DMS153 (cell line): ENCODE results near the gene GRAMD1B.
A peak's percentile ranks its signal among the peaks of the same experiment; 100 is the strongest.
"Not testable (repeated sequence)": the region's sequence is repeated elsewhere in the genome, so short reads cannot be mapped to it uniquely, and the experiment has no call there.

ENCODE experiments used
- DNase-seq: peaks from one replicate; lab custom pipeline; 2025; lab: John Stamatoyannopoulos, UW

GRAMD1B gene

DNA sequence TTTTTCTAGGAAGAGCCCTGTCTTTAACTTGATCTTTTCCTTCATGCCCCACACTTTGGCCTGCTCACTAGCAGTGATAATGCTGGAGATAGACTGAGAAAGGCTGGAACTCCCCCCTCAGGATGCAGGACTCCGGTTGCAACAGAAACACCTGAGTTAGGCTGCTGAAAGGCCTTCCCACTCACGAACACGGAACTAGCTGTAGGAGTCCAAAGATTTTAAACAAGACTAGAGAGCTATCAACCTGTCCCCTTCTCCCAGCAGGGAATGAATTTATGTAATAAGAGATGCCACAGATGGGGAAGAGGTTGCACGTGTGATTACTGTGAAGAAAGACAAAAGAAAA, 211.4 kb downstream of the GRAMD1B start:
- no peak for DNase-seq

- no peak for DNase-seq
These were observed 212.4 kb downstream of the GRAMD1B start for GRCh38 chr11:123642435-123642834.

DNA sequence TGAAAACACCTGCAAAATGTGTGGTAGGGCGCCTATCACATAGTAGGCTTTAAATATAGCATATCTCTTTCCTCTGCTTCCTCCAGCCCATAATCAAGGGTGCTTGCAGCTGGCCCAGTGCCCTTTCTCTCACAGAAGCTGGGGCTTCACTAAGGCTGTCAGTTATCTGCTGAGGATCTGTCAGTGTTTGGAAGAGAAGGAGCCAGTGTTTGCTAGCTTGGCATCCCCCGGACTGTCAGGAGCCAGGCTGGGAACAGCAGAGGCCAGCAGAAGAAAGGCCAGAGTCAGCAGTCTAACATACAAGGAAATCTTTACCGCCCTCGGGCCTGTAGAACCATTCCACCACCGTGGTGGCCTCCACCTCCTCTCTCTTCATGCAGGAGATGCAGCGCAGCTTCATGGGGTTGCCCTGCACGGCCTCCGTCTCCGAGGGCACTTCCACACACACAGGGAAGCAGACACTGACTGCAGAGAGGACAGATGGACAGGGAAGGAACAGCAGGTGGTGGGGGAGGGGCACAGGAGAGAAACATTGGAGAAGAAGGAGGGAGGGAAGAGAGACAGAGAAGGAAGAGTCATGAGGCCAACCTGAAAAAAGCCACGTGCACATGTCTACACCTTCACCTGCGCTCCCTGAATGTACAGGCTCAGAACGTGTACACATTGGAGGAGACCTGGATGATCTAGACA, 215.4 kb downstream of the GRAMD1B start:
- DNase-seq, result no peak

DNA sequence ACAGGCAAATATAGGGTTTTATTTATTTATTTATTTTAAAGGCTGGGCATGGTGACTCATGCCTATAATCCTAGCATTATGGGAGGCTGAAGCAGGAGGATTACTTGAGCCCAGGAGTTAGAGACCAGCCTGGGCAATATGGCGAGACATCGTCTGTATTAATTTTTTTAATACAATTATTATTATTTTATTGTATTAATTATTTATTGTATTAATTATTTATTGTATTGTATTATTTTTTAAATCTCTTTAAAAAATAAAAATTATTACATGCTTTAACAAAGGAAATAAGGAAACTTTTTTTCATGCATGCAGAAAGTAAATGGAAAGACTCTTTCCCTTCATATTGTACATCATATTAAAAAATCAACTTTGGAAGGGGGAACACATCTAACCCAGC, 220.8 kb downstream of the GRAMD1B start:
- no peak for DNase-seq

DNA sequence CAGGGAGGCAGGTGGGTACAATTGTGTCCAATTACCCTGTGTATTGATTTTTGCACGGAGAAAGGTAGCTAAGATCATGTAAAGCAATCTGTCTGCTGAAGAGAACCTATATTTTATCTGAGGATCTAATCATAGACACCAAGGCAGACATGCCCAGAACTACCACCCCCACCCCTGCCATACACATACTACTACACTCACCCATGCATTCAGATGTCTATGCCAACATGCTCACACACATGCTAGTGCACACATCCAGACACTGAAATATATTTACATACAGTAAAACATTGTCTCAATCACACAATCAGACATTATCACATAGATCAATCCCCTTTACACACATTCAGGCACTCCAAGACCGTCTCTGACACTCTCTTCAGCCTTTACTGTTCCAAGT, 222.5 kb downstream of the GRAMD1B start:
- no peak for DNase-seq

DNA sequence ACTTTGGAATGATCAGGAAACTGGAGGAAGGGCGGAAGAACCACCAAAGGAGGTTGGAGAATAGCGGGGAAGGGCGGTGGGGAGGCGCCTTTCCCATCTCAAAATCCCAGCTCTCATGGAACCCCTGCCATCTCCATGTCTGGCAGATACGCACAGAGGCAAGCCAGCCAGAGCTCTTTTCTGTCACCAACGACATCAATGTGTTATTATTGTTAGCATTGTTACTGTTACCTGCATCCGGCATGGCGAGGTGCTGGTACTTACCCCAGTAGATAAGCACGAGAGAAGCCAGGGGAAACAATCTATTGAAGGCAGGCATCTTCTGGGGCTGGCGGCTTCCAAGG, 223.4 kb downstream of the GRAMD1B start:
- no peak for DNase-seq

- DNase-seq, result no peak
These were observed 223.9 kb downstream of the GRAMD1B start for GRCh38 chr11:123653827-123654565.

DNA sequence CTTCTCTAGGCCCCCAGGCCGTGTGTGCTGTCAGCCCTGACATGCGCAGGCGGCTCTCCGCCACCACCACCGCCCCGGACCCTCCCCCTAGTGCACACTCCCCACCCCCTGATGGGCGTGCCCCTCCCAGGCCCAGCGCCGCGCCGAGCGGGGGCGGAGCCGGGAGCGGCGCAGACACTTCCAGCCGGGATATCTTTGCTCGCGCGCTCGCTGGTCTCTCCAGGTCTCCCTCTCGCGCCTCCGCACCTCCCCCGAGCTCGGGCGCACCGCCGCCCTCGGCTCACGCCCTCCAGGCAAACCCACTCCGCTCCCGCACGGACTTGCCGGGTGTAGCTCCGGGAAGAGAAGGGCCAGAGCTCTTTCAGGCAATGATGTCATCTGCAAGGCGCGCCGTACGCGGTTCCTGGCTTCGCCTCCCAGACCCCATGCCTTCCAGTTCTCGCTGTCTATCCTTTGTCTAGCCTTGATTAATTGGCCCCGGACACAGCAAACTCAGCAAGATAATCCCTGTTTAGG, 224.6 kb downstream of the GRAMD1B start, which contains the start of gene SCN3B:
SCN3B (minus strand) TSS at position 59 of the 516 bp plus-strand sequence. CDS start 823 bp downstream, outside the sequence.
- peak; percentile 69 for DNase-seq

GRCh38 chr11:123659311-123659710, 229.2 kb downstream of the GRAMD1B start:
- DNase-seq, result no peak

DNA sequence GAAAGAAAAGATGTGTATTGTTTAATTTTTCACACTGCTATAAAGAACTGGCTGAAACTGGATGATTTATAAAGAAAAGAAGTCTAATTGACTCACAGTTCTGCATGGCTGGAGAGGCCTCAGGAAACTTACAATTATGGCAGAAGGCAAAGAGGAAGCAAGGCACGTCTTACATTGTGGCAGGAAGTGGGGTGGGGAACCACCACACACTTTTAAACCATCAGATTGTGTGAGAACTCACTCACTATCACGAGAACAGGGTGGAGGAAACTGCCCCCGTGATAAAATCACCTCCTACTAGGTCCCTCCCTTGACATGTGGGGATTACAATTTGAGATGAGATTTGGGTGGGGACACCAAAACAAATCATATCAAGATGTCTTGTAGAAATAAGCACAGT, 229.9 kb downstream of the GRAMD1B start:
- DNase-seq, result not testable (repeated sequence)

GRCh38 chr11:123665306-123665705, 235.2 kb downstream of the GRAMD1B start:
- DNase-seq, result no peak

DNA sequence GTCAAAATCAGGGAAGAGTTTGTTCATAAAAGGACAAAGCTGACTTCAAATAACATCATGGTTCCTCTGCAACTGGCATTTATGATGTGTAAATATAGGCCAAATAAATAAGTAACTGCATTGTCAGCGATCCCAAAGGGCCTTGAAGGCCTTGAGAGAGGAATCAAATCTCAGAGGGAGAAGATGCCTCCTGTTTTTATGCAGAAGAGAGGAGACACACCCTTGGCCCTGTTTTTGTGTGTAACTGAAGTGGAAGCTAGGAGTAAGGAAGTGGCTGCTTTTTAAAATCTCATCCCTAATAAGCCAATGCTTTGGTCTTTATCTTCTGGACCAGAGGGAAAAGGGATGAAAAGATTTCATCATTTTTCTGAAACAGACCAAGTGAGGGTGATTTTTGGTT, 240.0 kb downstream of the GRAMD1B start:
- DNase-seq, result no peak

GRCh38 chr11:123671534-123671933, 241.5 kb downstream of the GRAMD1B start:
- no peak for DNase-seq

- DNase-seq, result no peak
These were observed 242.5 kb downstream of the GRAMD1B start for GRCh38 chr11:123672568-123672967.

- no peak for DNase-seq
These were observed 244.2 kb downstream of the GRAMD1B start for GRCh38 chr11:123674297-123674696.
